ENCODE measurements around the gene SNAP91. TPM values are rescaled to one million over a fixed set of nuclear protein-coding genes. Genes with fewer than 3 reads are reported as not detected.
"Not testable (repeated sequence)": the region's sequence is repeated elsewhere in the genome, so short reads cannot be mapped to it uniquely, and the experiment has no call there.

Gene SNAP91
- total and polyA plus RNA-seq, 4 donors = not detected

- WGBS = 95% methylated on average over 1 of the region's 1 CpG
- Histone ChIP-seq H3K4me3 (ENCODE audit: low read depth in 1 of 3, low read length in 3 of 3) (no peak overlapping the region), H3K9ac (ENCODE audit: low read depth in 1 of 2, low read length in 2 of 2) (no peak overlapping the region), H3K9me3 (ENCODE audit: control insufficient read depth in 4 of 4, low read length in 3 of 4) (peaks cover 0 to 2% (median 0%) of the 10 kb centered on the region in 4 donors), H3K27me3 (ENCODE audit: control insufficient read depth in 4 of 4, insufficient read depth in 4 of 4, low read length in 3 of 4) (peaks cover 0 to 3% (median 0%) of the 10 kb centered on the region in 4 donors), H3K27ac (ENCODE audit: low read depth in 1 of 2, low read length in 2 of 2) (no peak overlapping the region), H3K36me3 (ENCODE audit: control insufficient read depth in 4 of 4, insufficient read depth in 3 of 4, low read depth in 1 of 4, low read length in 3 of 4) (no peaks in the 10 kb centered on the region), H3K4me1 (ENCODE audit: control insufficient read depth in 4 of 4, insufficient read depth in 4 of 4, low read length in 3 of 4) (no peaks in the 10 kb centered on the region)
- TF ChIP-seq CTCF (IDR thresholded peaks at IDR 0.05; ENCODE audit: low read depth, low read length, missing input control) (no peak), HNF4G (IDR thresholded peaks at IDR 0.05) (no peak), RAD21 (IDR thresholded peaks at IDR 0.05) (no peak), YY1 (IDR thresholded peaks at IDR 0.05) (no peak)
- TF ChIP-seq, protein P1, sequence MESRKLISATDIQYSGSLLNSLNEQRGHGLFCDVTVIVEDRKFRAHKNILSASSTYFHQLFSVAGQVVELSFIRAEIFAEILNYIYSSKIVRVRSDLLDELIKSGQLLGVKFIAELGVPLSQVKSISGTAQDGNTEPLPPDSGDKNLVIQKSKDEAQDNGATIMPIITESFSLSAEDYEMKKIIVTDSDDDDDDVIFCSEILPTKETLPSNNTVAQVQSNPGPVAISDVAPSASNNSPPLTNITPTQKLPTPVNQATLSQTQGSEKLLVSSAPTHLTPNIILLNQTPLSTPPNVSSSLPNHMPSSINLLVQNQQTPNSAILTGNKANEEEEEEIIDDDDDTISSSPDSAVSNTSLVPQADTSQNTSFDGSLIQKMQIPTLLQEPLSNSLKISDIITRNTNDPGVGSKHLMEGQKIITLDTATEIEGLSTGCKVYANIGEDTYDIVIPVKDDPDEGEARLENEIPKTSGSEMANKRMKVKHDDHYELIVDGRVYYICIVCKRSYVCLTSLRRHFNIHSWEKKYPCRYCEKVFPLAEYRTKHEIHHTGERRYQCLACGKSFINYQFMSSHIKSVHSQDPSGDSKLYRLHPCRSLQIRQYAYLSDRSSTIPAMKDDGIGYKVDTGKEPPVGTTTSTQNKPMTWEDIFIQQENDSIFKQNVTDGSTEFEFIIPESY (IDR thresholded peaks at IDR 0.05) = no peak
- DNase-seq (ENCODE audit: low spot score) = no peak
Observed at GRCh38 chr6:83558975-83559374, 149.9 kb downstream of the SNAP91 start.

GRCh38 chr6:83556871-83557270 is 152.0 kb downstream of the SNAP91 start:
- no peak overlapping the region for H3K27ac ChIP-seq (ENCODE audit: low read depth in 1 of 2, low read length in 2 of 2)
- peaks cover 0 to 3% (median 0%) of the 10 kb centered on the region in 4 donors for H3K27me3 ChIP-seq (ENCODE audit: control insufficient read depth in 4 of 4, insufficient read depth in 4 of 4, low read length in 3 of 4)
- no peak overlapping the region for H3K4me3 ChIP-seq (ENCODE audit: low read depth in 1 of 3, low read length in 3 of 3)
- no peak for DNase-seq (ENCODE audit: low spot score)
- H3K4me1 ChIP-seq (ENCODE audit: control insufficient read depth in 4 of 4, insufficient read depth in 4 of 4, low read length in 3 of 4) = no peaks in the 10 kb centered on the region
- TF ChIP-seq RAD21 (IDR thresholded peaks at IDR 0.05) = no peak
- TF ChIP-seq NR2F2 (IDR thresholded peaks at IDR 0.05) = no peak
- TF ChIP-seq FOXA2 (IDR thresholded peaks at IDR 0.05) = no peak
- TF ChIP-seq HNF4G (IDR thresholded peaks at IDR 0.05) = no peak
- TF ChIP-seq, protein P1 (IDR thresholded peaks at IDR 0.05) = no peak
- TF ChIP-seq CTCF (IDR thresholded peaks at IDR 0.05; ENCODE audit: low read depth, low read length, missing input control) = no peak
- no peaks in the 10 kb centered on the region for H3K36me3 ChIP-seq (ENCODE audit: control insufficient read depth in 4 of 4, insufficient read depth in 3 of 4, low read depth in 1 of 4, low read length in 3 of 4)
- peaks cover 0 to 2% (median 0%) of the 10 kb centered on the region in 4 donors for H3K9me3 ChIP-seq (ENCODE audit: control insufficient read depth in 4 of 4, low read length in 3 of 4)
- H3K9ac ChIP-seq (ENCODE audit: low read depth in 1 of 2, low read length in 2 of 2) = no peak overlapping the region

DNA sequence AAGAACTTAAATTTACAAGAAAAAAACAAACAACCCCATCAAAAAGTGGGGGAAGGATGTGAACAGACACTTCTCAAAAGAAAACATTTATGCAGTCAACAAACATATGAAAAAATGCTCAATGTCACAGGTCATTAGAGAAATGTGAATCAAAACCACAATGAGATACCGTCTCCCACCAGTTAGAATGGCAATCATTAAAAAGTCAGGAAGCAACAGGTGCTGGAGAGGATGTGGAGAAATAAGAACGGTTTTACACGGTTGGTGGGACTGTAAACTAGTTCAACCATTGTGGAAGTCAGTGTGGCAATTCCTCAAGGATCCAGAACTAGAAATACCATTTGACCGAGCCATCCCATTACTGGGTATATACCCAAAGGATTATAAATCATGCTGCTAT is 157.2 kb downstream of the SNAP91 start:
- H3K4me1 ChIP-seq (ENCODE audit: control insufficient read depth in 4 of 4, insufficient read depth in 4 of 4, low read length in 3 of 4); H3K9me3 ChIP-seq (ENCODE audit: control insufficient read depth in 4 of 4, low read length in 3 of 4); H3K9ac ChIP-seq (ENCODE audit: low read depth in 1 of 2, low read length in 2 of 2); H3K27me3 ChIP-seq (ENCODE audit: control insufficient read depth in 4 of 4, insufficient read depth in 4 of 4, low read length in 3 of 4); H3K36me3 ChIP-seq (ENCODE audit: control insufficient read depth in 4 of 4, insufficient read depth in 3 of 4, low read depth in 1 of 4, low read length in 3 of 4); H3K4me3 ChIP-seq (ENCODE audit: low read depth in 1 of 3, low read length in 3 of 3); DNase-seq (ENCODE audit: low spot score); H3K27ac ChIP-seq (ENCODE audit: low read depth in 1 of 2, low read length in 2 of 2): not testable (repeated sequence)
- 91% methylated on average over 4 of the region's 4 CpGs for WGBS

DNA sequence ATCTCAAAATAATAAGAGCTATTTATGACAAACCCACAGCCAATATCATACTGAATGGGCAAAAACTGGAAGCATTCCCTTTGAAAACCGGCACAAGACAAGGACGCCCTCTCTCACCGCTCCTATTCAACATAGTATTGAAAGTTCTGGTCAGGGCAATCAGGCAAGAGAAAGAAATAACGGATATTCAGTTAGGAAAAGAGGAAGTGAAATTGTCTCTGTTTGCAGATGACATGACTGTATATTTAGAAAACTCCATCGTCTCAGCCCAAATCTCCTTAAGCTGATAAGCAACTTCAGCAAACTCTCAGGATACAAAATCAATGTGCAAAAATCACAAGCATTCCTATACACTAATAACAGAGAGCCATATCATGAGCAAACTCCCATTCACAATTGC is 158.4 kb downstream of the SNAP91 start:
- WGBS = 60% methylated on average over 5 of the region's 5 CpGs
- not testable (repeated sequence) for H3K4me1 ChIP-seq (ENCODE audit: control insufficient read depth in 4 of 4, insufficient read depth in 4 of 4, low read length in 3 of 4); H3K4me3 ChIP-seq (ENCODE audit: low read depth in 1 of 3, low read length in 3 of 3); DNase-seq (ENCODE audit: low spot score); H3K27me3 ChIP-seq (ENCODE audit: control insufficient read depth in 4 of 4, insufficient read depth in 4 of 4, low read length in 3 of 4); H3K9me3 ChIP-seq (ENCODE audit: control insufficient read depth in 4 of 4, low read length in 3 of 4); H3K36me3 ChIP-seq (ENCODE audit: control insufficient read depth in 4 of 4, insufficient read depth in 3 of 4, low read depth in 1 of 4, low read length in 3 of 4); H3K9ac ChIP-seq (ENCODE audit: low read depth in 1 of 2, low read length in 2 of 2); H3K27ac ChIP-seq (ENCODE audit: low read depth in 1 of 2, low read length in 2 of 2)

Measured in liver (tissue), 9 donors.